ENCODE results near the gene NPAS3.

The NPAS3 gene

DNA sequence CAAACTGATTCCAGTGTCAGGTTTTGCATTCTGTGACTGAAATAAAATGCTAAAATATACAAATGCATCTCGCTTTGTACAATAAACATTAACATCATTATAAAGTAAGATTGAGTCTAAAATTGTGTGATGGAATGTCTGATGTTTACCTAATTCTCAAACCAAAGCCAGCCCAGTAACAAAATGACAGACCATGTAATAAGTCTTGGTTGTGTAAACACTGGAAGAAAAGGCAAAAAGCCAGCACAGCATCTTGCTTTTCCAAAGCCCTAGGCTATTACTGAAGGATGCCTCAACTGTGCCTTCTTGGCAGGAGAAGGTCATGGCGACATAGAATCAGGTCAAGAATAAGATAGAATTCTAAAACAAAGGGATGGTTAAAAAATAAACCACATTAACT, 842.6 kb downstream of the NPAS3 start:
- no peaks in the 10 kb centered on the region for H3K36me3 ChIP-seq (ENCODE audit: low read depth)
- H3K27ac ChIP-seq (ENCODE audit: poor library complexity, severe bottlenecking) = no peak overlapping the region
- no peak for ATAC-seq (ENCODE audit: low read depth)
- H3K27me3 ChIP-seq (ENCODE audit: insufficient read depth, poor library complexity, severe bottlenecking) = no peaks in the 10 kb centered on the region
- TF ChIP-seq, protein P1, sequence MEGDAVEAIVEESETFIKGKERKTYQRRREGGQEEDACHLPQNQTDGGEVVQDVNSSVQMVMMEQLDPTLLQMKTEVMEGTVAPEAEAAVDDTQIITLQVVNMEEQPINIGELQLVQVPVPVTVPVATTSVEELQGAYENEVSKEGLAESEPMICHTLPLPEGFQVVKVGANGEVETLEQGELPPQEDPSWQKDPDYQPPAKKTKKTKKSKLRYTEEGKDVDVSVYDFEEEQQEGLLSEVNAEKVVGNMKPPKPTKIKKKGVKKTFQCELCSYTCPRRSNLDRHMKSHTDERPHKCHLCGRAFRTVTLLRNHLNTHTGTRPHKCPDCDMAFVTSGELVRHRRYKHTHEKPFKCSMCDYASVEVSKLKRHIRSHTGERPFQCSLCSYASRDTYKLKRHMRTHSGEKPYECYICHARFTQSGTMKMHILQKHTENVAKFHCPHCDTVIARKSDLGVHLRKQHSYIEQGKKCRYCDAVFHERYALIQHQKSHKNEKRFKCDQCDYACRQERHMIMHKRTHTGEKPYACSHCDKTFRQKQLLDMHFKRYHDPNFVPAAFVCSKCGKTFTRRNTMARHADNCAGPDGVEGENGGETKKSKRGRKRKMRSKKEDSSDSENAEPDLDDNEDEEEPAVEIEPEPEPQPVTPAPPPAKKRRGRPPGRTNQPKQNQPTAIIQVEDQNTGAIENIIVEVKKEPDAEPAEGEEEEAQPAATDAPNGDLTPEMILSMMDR (IDR thresholded peaks at IDR 0.05; ENCODE audit: poor library complexity, severe bottlenecking) = no peak
- H3K9me3 ChIP-seq (ENCODE audit: severe bottlenecking) = no peaks in the 10 kb centered on the region
- no peak for DNase-seq (ENCODE audit: low spot score)
- H3K4me3 ChIP-seq (ENCODE audit: severe bottlenecking) = no peak overlapping the region
- peaks cover 8% of the 10 kb centered on the region for H3K4me1 ChIP-seq (ENCODE audit: insufficient read depth, poor library complexity, severe bottlenecking)

DNA sequence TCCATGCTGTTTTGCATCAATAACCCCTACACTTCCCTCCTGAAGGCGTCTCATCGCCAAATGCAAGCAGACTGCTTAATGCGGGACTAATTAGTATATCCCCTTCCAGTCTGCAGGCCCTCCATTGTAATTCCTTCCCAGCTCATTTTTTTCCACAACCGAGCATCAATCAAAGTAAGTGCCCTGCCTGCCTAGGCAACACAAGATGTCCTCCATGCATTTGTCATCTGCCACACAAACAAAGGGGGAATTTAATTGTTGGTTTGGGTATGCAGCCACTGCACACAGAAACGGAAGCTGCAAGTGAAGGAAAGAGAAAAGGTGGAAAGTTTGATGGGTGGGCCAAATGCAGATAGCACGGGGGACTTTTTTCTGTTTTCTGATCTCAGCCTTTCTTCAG, 844.2 kb downstream of the NPAS3 start:
- H3K9me3 ChIP-seq (ENCODE audit: severe bottlenecking) = no peaks in the 10 kb centered on the region
- ATAC-seq (ENCODE audit: low read depth) (no peak), DNase-seq (ENCODE audit: low spot score) (no peak)
- no peaks in the 10 kb centered on the region for H3K27me3 ChIP-seq (ENCODE audit: insufficient read depth, poor library complexity, severe bottlenecking)
- no peaks in the 10 kb centered on the region for H3K36me3 ChIP-seq (ENCODE audit: low read depth)
- no peak overlapping the region for H3K4me3 ChIP-seq (ENCODE audit: severe bottlenecking)
- H3K4me1 ChIP-seq (ENCODE audit: insufficient read depth, poor library complexity, severe bottlenecking) = peaks cover 1% of the 10 kb centered on the region
- H3K27ac ChIP-seq (ENCODE audit: poor library complexity, severe bottlenecking) = no peak overlapping the region
- TF ChIP-seq, protein P1 (IDR thresholded peaks at IDR 0.05; ENCODE audit: poor library complexity, severe bottlenecking) = no peak

DNA sequence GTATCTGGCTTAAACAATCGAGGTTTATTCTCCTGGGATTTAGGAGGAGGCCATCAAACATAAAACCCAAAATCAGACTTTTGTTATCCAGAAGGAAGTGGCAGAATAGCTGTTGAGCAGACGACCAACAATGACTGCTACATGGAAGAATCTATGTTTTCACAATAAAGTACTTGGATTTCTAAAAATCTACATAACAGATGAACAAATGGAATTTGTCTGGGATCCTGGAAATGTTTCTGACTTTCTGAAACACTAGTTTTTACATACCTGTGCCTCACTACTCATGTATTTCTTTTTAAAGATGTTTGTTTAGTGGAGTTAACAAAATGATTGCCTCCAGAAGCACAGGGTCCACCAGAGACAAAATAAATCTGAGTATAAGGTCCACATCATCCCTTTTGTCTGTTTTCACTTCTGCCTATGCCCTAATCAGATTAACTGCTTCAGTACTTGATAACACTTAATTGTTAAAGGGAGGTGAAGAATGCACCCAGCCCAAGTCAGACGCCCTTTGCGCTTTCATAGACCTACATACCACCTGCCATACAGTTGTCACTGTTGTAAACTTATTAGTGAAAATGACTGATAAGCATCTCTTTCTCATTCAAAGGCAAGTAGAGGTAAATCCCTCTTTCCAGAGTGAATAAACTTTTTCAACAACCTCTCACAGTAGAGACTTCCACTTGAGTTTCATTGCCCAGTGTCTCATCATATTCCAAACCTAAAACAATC, 847.6 kb downstream of the NPAS3 start:
- Histone ChIP-seq H3K27ac (ENCODE audit: poor library complexity, severe bottlenecking) (no peak overlapping the region), H3K4me1 (ENCODE audit: insufficient read depth, poor library complexity, severe bottlenecking) (no peaks in the 10 kb centered on the region), H3K36me3 (ENCODE audit: low read depth) (no peaks in the 10 kb centered on the region), H3K9me3 (ENCODE audit: severe bottlenecking) (no peaks in the 10 kb centered on the region), H3K4me3 (ENCODE audit: severe bottlenecking) (no peak overlapping the region), H3K27me3 (ENCODE audit: insufficient read depth, poor library complexity, severe bottlenecking) (no peaks in the 10 kb centered on the region)
- DNase-seq (ENCODE audit: low spot score) (no peak), ATAC-seq (ENCODE audit: low read depth) (no peak)
- TF ChIP-seq, protein P1 (IDR thresholded peaks at IDR 0.05; ENCODE audit: poor library complexity, severe bottlenecking) = no peak

DNA sequence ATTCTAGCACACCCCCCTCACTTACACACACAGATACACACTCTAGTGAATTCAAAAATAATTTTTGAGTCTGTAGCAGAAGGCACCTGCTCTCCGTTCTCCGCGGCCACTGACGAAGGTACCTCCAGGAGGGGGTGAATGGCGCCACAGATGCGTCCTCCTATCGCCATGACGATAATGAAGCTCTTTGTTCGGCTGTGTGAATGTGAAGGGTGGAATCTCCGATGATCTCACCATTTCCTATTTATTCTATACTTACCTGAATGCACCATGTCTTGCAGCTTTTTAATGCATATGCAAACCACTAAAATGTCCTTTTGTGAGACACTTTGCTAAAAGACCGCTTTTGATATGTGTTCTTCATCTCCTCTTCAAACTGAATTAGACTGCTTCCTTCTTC, 849.5 kb downstream of the NPAS3 start:
- DNase-seq (ENCODE audit: low spot score) (no peak), ATAC-seq (ENCODE audit: low read depth) (no peak)
- no peak overlapping the region for H3K4me3 ChIP-seq (ENCODE audit: severe bottlenecking)
- H3K27ac ChIP-seq (ENCODE audit: poor library complexity, severe bottlenecking) = no peak overlapping the region
- TF ChIP-seq, protein P1 (IDR thresholded peaks at IDR 0.05; ENCODE audit: poor library complexity, severe bottlenecking) = no peak
- no peaks in the 10 kb centered on the region for H3K4me1 ChIP-seq (ENCODE audit: insufficient read depth, poor library complexity, severe bottlenecking)
- H3K27me3 ChIP-seq (ENCODE audit: insufficient read depth, poor library complexity, severe bottlenecking) = no peaks in the 10 kb centered on the region
- H3K9me3 ChIP-seq (ENCODE audit: severe bottlenecking) = no peaks in the 10 kb centered on the region
- no peaks in the 10 kb centered on the region for H3K36me3 ChIP-seq (ENCODE audit: low read depth)

DNA sequence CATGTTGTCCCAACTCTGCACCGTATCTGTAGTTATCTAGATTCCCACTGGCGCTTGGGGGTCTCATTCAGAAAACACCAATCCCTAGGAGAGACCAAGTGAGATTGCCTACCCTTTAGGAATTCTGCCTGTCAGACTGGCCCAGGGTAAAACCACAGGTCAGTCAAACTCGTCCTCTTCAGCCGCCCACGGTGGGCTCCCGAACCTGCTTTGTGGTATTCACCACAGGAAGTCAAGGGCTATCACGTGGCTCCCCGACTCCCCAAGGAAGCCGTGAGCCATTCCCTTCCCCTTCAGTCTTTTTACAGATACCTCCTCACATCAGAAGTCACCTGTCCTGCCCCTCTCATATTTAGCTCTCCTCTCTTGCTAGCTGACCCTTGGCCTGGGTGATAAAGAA, 852.3 kb downstream of the NPAS3 start:
- ATAC-seq (ENCODE audit: low read depth) (no peak), DNase-seq (ENCODE audit: low spot score) (no peak)
- TF ChIP-seq, protein P1 (IDR thresholded peaks at IDR 0.05; ENCODE audit: poor library complexity, severe bottlenecking) = no peak
- Histone ChIP-seq H3K27me3 (ENCODE audit: insufficient read depth, poor library complexity, severe bottlenecking) (no peaks in the 10 kb centered on the region), H3K36me3 (ENCODE audit: low read depth) (no peaks in the 10 kb centered on the region), H3K4me3 (ENCODE audit: severe bottlenecking) (no peak overlapping the region), H3K9me3 (ENCODE audit: severe bottlenecking) (no peaks in the 10 kb centered on the region), H3K27ac (ENCODE audit: poor library complexity, severe bottlenecking) (no peak overlapping the region), H3K4me1 (ENCODE audit: insufficient read depth, poor library complexity, severe bottlenecking) (no peaks in the 10 kb centered on the region)
